Endothelial cell of umbilical vein (primary cell): ENCODE data around the gene KMT2B. TPM values are rescaled to one million over a fixed set of nuclear protein-coding genes. Genes with fewer than 3 reads are reported as not detected.

ENCODE experiments used
- BruUV-seq: library from RNA; stranded (reverse); fragments of 400-500 nt; replicated peaks from 2 replicates; lab custom pipeline; 2021; lab: Mats Ljungman, UMichigan
- CTCF ChIA-PET: fragments of 300-600, 350-600 bp; sonication (Branson Sonifier 250); formaldehyde crosslinking; loops from one replicate; lab custom pipeline; 2021; ENCODE audit warnings: antibody characterized with exemption, inconsistent platforms; lab: Charles Lee
- POLR2A ChIA-PET: fragments of 300-600, 350-600 bp; sonication (Branson Sonifier 250); formaldehyde crosslinking; loops from one replicate; lab custom pipeline; 2021; ENCODE audit warnings: antibody characterized with exemption, inconsistent platforms; lab: Charles Lee
- DNase-seq: peaks from one replicate; pipeline ENCODE4 v3.0.0-alpha.2; 2011; ENCODE audit warnings: low read depth, low spot score
- FAIRE-seq: peaks from 2 replicates; lab custom pipeline; 2011; peaks lifted over from hg19 to GRCh38; lab: Jason Lieb, UNC
- H2AFZ ChIP-seq: 2 replicates; pipeline ENCODE4 v1.6.0; 2012; ENCODE audit warnings: low read depth, low read length, control low read depth, inconsistent platforms
- H3K27ac ChIP-seq: 2 replicates; pipeline ENCODE4 v1.5.1; 2011; ENCODE audit warnings: low read depth, mild to moderate bottlenecking, control low read depth, low read length, moderate library complexity; ENCODE audit not compliant: insufficient read depth
- H3K27me3 ChIP-seq, 2 experiments: 2 replicates each; pipeline versions ENCODE4 v1.6.0 to v1.6.1; 2011; ENCODE audit warnings: low read length in 2 of 2, mixed read lengths in 1 of 2; ENCODE audit not compliant: control insufficient read depth in 2 of 2, insufficient read depth in 2 of 2
- H3K36me3 ChIP-seq, 2 experiments: 2 replicates in 1 of 2; 3 replicates in 1 of 2; pipeline ENCODE4 v1.5.1; 2011; ENCODE audit warnings: low read length in 2 of 2, mild to moderate bottlenecking in 1 of 2, moderate library complexity in 1 of 2; ENCODE audit not compliant: control insufficient read depth in 2 of 2, insufficient read depth in 2 of 2; ENCODE audit errors: extremely low read depth in 1 of 2
- H3K4me1 ChIP-seq: 3 replicates; pipeline ENCODE4 v1.5.1; 2011; ENCODE audit warnings: mild to moderate bottlenecking, low read length; ENCODE audit not compliant: control insufficient read depth, insufficient read depth; ENCODE audit errors: extremely low read depth
- H3K4me2 ChIP-seq: 2 replicates; pipeline ENCODE4 v1.6.1; 2011; ENCODE audit warnings: low read length, control low read depth, mixed read lengths; ENCODE audit not compliant: insufficient read depth
- H3K4me3 ChIP-seq, 3 experiments: fragments of 200-600 bp in 1 of 3; sonication (generic), shearing (Covaris generic) in 1 of 3; replicated peaks in 1 of 3; 2 replicates each; pipeline ENCODE4 v1.5.1; 2011 to 2016; ENCODE audit warnings: control low read depth in 3 of 3, low read length in 3 of 3, mild to moderate bottlenecking in 2 of 3, inconsistent platforms in 1 of 3, low read depth in 1 of 3, moderate library complexity in 1 of 3; ENCODE audit not compliant: insufficient read depth in 1 of 3
- H3K79me2 ChIP-seq: 2 replicates; pipeline ENCODE4 v1.6.0; 2012; ENCODE audit warnings: low read length, inconsistent platforms; ENCODE audit not compliant: control insufficient read depth, insufficient read depth
- H3K9ac ChIP-seq: replicated peaks from 2 replicates; pipeline ENCODE3; 2011; ENCODE audit warnings: low read length, control low read depth; ENCODE audit not compliant: insufficient read depth; ENCODE audit errors: extremely low read depth
- H3K9me1 ChIP-seq: replicated peaks from 3 replicates; pipeline ENCODE4 v1.6.0; 2011; ENCODE audit warnings: mild to moderate bottlenecking, low read length; ENCODE audit not compliant: control insufficient read depth, insufficient read depth; ENCODE audit errors: extremely low read depth
- H3K9me3 ChIP-seq: replicated peaks from 2 replicates; pipeline ENCODE4 v1.5.1; 2012; ENCODE audit warnings: low read length, inconsistent platforms; ENCODE audit not compliant: control insufficient read depth, insufficient read depth
- H4K20me1 ChIP-seq: replicated peaks from 2 replicates; pipeline ENCODE3; 2011; ENCODE audit warnings: mild to moderate bottlenecking, low read length; ENCODE audit not compliant: control insufficient read depth, insufficient read depth; ENCODE audit errors: extremely low read depth
- CTCF ChIP-seq, 2 donors: IDR thresholded peaks; 1 replicate in 1 of 2; 2 replicates in 1 of 2; pipeline ENCODE4 v1.5.1; 2011; ENCODE audit warnings: low read length in 2 of 2, mild to moderate bottlenecking in 2 of 2, moderate library complexity in 2 of 2, control low read depth in 1 of 2, inconsistent platforms in 1 of 2, low read depth in 1 of 2; ENCODE audit not compliant: insufficient read depth in 1 of 2; ENCODE audit errors: extremely low read depth in 1 of 2
- EZH2 ChIP-seq: IDR thresholded peaks from 2 replicates; pipeline ENCODE4 v1.6.1; 2012; ENCODE audit warnings: borderline replicate concordance, low read depth, mild to moderate bottlenecking, moderate library complexity, low read length, inconsistent platforms; ENCODE audit not compliant: severe bottlenecking
- FOS ChIP-seq: IDR thresholded peaks from 2 replicates; pipeline ENCODE4 v1.6.1; 2011; ENCODE audit warnings: mild to moderate bottlenecking, low read length, moderate library complexity, borderline replicate concordance; ENCODE audit not compliant: insufficient read depth
- GATA2 ChIP-seq: IDR thresholded peaks from 2 replicates; pipeline ENCODE4 v1.7.0; 2011; ENCODE audit warnings: low read depth, mild to moderate bottlenecking, moderate library complexity, mixed read lengths, low read length; ENCODE audit not compliant: insufficient read length, insufficient read depth
- JUN ChIP-seq: IDR thresholded peaks from 2 replicates; pipeline ENCODE4 v1.6.1; 2011; ENCODE audit warnings: borderline replicate concordance, low read depth; ENCODE audit not compliant: insufficient read length, insufficient read depth
- MYC ChIP-seq: IDR thresholded peaks from one replicate; pipeline ENCODE4 v1.6.1; 2011; ENCODE audit warnings: mild to moderate bottlenecking, low read depth, low read length
- POLR2A ChIP-seq: IDR thresholded peaks from 2 replicates; pipeline ENCODE4 v1.6.1; 2012; ENCODE audit warnings: low read depth, mild to moderate bottlenecking, control low read depth, low read length
- POLR2AphosphoS5 ChIP-seq: IDR thresholded peaks from 2 replicates; pipeline ENCODE4 v1.6.1; 2012; ENCODE audit warnings: low read depth, mild to moderate bottlenecking, control low read depth, low read length, moderate library complexity; ENCODE audit not compliant: insufficient read depth
- dilution Hi-C: fragments of 300-500 bp; cut with MboI; formaldehyde crosslinking; loops from one replicate; pipeline ENCODE4 v1.15.0; 2019; ENCODE audit warnings: low sequenced_read_pairs; ENCODE audit not compliant: extremely low pct_ligation_motif_present
- intact Hi-C: fragments of 100-400 bp; cut with micrococcal nuclease; formaldehyde crosslinking; loops from one replicate; pipeline ENCODE4 v1.10.0; 2022
- polyA plus RNA-seq, 4 experiments: library from polyadenylated mRNA; depleted of rRNA in 3 of 4; stranded (reverse) in 3 of 4; unstranded in 1 of 4; fragments of >200 nt; gene quantifications; 2 replicates each; pipeline versions ENCODE4 v1.2.1 to v1.2.3, GENCODE V29; 2011 to 2012; ENCODE audit warnings: missing spikeins in 1 of 4
- total RNA-seq: library from RNA; stranded (reverse); gene quantifications from 2 replicates; pipeline ENCODE4 v1.2.3, GENCODE V29; 2021
- TF ChIP-seq, protein P1 (sequence below): IDR thresholded peaks from 2 replicates; pipeline ENCODE4 v1.6.1; 2011; ENCODE audit not compliant: insufficient read depth, insufficient read length

The KMT2B gene
- total and polyA plus RNA-seq, 2 donors (not counting 3 experiments of a cell fraction or from before 2014, with no cell fraction given), result 28.4 to 37.2 TPM

DNA sequence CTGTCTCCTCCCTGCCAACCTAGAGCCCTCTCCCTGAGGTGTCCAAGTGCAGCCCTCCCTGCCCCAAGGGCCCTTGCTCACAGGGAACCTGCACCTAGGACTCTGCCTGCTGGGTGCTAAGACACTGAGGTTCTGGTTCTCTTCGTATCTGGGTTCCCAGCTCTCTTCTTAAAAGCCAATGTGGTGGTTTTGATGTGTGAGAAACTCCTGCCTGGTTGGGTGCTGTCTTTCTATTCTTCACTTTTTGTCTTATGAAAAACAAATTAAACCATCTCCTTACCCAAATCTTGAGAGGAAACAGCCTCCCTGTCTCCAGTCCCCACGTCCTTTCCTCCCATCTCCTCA, 4.3 kb upstream of the KMT2B start:
- BruUV-seq, result no TSS peak
- no peak overlapping the region for H3K4me2 ChIP-seq
- no peak overlapping the region for H3K4me3 ChIP-seq
- H3K27me3 ChIP-seq, result no peaks in the 10 kb centered on the region
- ChIA-PET POLR2A (no interaction called here), CTCF (interaction anchor here (1.6 to 2.2 kb wide), 2 partner anchors 15 to 19 kb away, joined by 4 to 11 read pairs; no protein-coding TSS in a partner anchor)
- no peak overlapping the region for H3K9ac ChIP-seq
- peaks cover 4% of the 10 kb centered on the region for H3K79me2 ChIP-seq
- TF ChIP-seq GATA2 (no peak), POLR2AphosphoS5 (no peak), POLR2A (no peak), CTCF (IDR thresholded peaks at IDR 0.05; ENCODE audit: extremely low read depth in 1 of 2, insufficient read depth in 1 of 2, low read depth in 1 of 2, low read length in 2 of 2) (no peak), MYC (no peak), JUN (no peak), FOS (no peak), EZH2 (no peak)
- TF ChIP-seq, protein P1, sequence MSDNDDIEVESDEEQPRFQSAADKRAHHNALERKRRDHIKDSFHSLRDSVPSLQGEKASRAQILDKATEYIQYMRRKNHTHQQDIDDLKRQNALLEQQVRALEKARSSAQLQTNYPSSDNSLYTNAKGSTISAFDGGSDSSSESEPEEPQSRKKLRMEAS, result no peak
- no peaks in the 10 kb centered on the region for H3K9me1 ChIP-seq
- H2AFZ ChIP-seq, result no peak overlapping the region
- H3K9me3 ChIP-seq, result no peaks in the 10 kb centered on the region
- H3K4me1 ChIP-seq, result peaks cover 11% of the 10 kb centered on the region
- DNase-seq (no peak), FAIRE-seq (no peak)
- intact Hi-C loops (no loop called here), dilution Hi-C loops (no loop called here)
- H3K27ac ChIP-seq, result no peak overlapping the region
- no peaks in the 10 kb centered on the region for H4K20me1 ChIP-seq
- no peaks in the 10 kb centered on the region for H3K36me3 ChIP-seq
